GM23338 (cell line): Measurements from ENCODE around the gene TMC3. TPM values are rescaled to one million over a fixed set of nuclear protein-coding genes. Genes with fewer than 3 reads are reported as not detected.

Experiments used
- ATAC-seq: fragments of 200-7000 bp; cut with Tn5 transposase; 3 replicates; pipeline ENCODE4 v1.9.1; 2020
- DNase-seq: peaks from one replicate; pipeline ENCODE4 v3.0.0-alpha.2; 2015; ENCODE audit warnings: low spot score
- H2AFZ ChIP-seq: fragments of 200-600 bp; sonication (generic); 2 replicates; pipeline ENCODE4 v1.8.0; 2016; ENCODE audit warnings: antibody characterized with exemption, mild to moderate bottlenecking, moderate library complexity
- H3F3A ChIP-seq: fragments of 200-600 bp; sonication (generic); replicated peaks from 2 replicates; pipeline ENCODE4 v1.8.0; 2017; ENCODE audit warnings: antibody characterized with exemption, mixed run types, low read depth
- H3K27ac ChIP-seq: fragments of 200-600 bp; sonication (generic); 2 replicates; pipeline ENCODE4 v1.6.1; 2016; ENCODE audit warnings: low read depth
- H3K27me3 ChIP-seq: fragments of 200-600 bp; sonication (generic); 2 replicates; pipeline ENCODE4 v1.8.0; 2016; ENCODE audit warnings: mild to moderate bottlenecking, mixed run types, moderate library complexity; ENCODE audit not compliant: insufficient read depth
- H3K36me3 ChIP-seq: fragments of 200-600 bp; sonication (generic); 2 replicates; pipeline ENCODE4 v1.8.0; 2016; ENCODE audit warnings: mild to moderate bottlenecking; ENCODE audit not compliant: insufficient read depth
- H3K4me1 ChIP-seq: fragments of 200-600 bp; sonication (generic); 2 replicates; pipeline ENCODE4 v1.8.0; 2016; ENCODE audit warnings: mild to moderate bottlenecking, moderate library complexity; ENCODE audit not compliant: insufficient read depth
- H3K4me2 ChIP-seq: fragments of 200-600 bp; sonication (generic); 2 replicates; pipeline ENCODE4 v1.7.1; 2017; ENCODE audit warnings: mixed run types
- H3K4me3 ChIP-seq: fragments of 200-600 bp; sonication (generic); 2 replicates; pipeline ENCODE4 v1.6.1; 2016; ENCODE audit warnings: mixed run types
- H3K79me2 ChIP-seq: fragments of 200-600 bp; sonication (generic); replicated peaks from 2 replicates; pipeline ENCODE4 v1.8.0; 2017; ENCODE audit warnings: mild to moderate bottlenecking; ENCODE audit not compliant: insufficient read depth
- H3K9me2 ChIP-seq: fragments of 200-600 bp; sonication (generic); 2 replicates; pipeline ENCODE4 v1.8.0; 2017; ENCODE audit not compliant: insufficient read depth
- H4K20me1 ChIP-seq: fragments of 200-600 bp; sonication (generic); replicated peaks from 2 replicates; pipeline ENCODE4 v1.8.0; 2017; ENCODE audit warnings: mild to moderate bottlenecking; ENCODE audit not compliant: insufficient read depth
- H3K27ac Mint-ChIP-seq: 2 replicates; pipeline ENCODE4 v1.8.0; 2020; ENCODE audit warnings: inconsistent platforms, mild to moderate bottlenecking, moderate library complexity, mixed read lengths
- H3K27me3 Mint-ChIP-seq: 3 replicates; pipeline ENCODE4 v1.8.0; 2022; ENCODE audit warnings: low read depth, mild to moderate bottlenecking, moderate library complexity, mixed read lengths, inconsistent platforms; ENCODE audit not compliant: insufficient read depth, poor library complexity
- H3K36me3 Mint-ChIP-seq: 3 replicates; pipeline ENCODE4 v1.8.0; 2021; ENCODE audit warnings: low read depth, mild to moderate bottlenecking, inconsistent platforms, moderate library complexity, mixed read lengths
- H3K4me1 Mint-ChIP-seq: 3 replicates; pipeline ENCODE4 v1.8.0; 2020; ENCODE audit warnings: mild to moderate bottlenecking, inconsistent platforms, mixed read lengths
- H3K4me3 Mint-ChIP-seq: 3 replicates; pipeline ENCODE4 v1.8.0; 2021; ENCODE audit warnings: moderate library complexity, mild to moderate bottlenecking, inconsistent platforms, mixed read lengths
- H3K9me3 Mint-ChIP-seq: 3 replicates; pipeline ENCODE4 v1.8.0; 2020; ENCODE audit warnings: moderate library complexity, mild to moderate bottlenecking, inconsistent platforms, mixed read lengths
- CREB1 ChIP-seq: fragments of 250-450 bp; sonication (Bioruptor Pico); IDR thresholded peaks from 2 replicates; pipeline ENCODE4 v1.5.0; 2020; ENCODE audit warnings: low read depth, mild to moderate bottlenecking, moderate library complexity
- CTCF ChIP-seq, 2 experiments: fragments of 200-600 bp in 1 of 2; sonication (generic) in 1 of 2; conservative IDR thresholded peaks; 2 replicates each; pipeline versions ENCODE4 v1.5.1 to v1.6.1; 2016 to 2017; ENCODE audit warnings: antibody characterized with exemption in 2 of 2, low read depth in 2 of 2, mild to moderate bottlenecking in 2 of 2, moderate library complexity in 1 of 2
- EZH2 ChIP-seq: fragments of 200-600 bp; sonication (generic); IDR thresholded peaks from one replicate; pipeline ENCODE4 v1.8.0; 2017; ENCODE audit warnings: antibody characterized with exemption, mild to moderate bottlenecking, low read depth; ENCODE audit not compliant: unreplicated experiment
- EZH2phosphoT487 ChIP-seq: fragments of 200-600 bp; sonication (generic); IDR thresholded peaks from one replicate; pipeline ENCODE4 v1.8.1; 2018; ENCODE audit warnings: antibody characterized with exemption; ENCODE audit not compliant: unreplicated experiment
- JUNB ChIP-seq: IDR thresholded peaks from one replicate; pipeline ENCODE4 v1.6.1; 2016; ENCODE audit warnings: antibody characterized with exemption; ENCODE audit not compliant: unreplicated experiment
- NANOG ChIP-seq: IDR thresholded peaks from 2 replicates; pipeline ENCODE4 v1.6.1; 2016; ENCODE audit warnings: antibody characterized with exemption, borderline replicate concordance
- POLR2AphosphoS5 ChIP-seq: IDR thresholded peaks from 2 replicates; pipeline ENCODE4 v1.6.1; 2016; ENCODE audit warnings: antibody characterized with exemption, low read depth
- REST ChIP-seq: IDR thresholded peaks from one replicate; pipeline ENCODE4 v1.6.1; 2018; ENCODE audit warnings: antibody characterized with exemption; ENCODE audit not compliant: unreplicated experiment
- STAT1 ChIP-seq: IDR thresholded peaks from one replicate; pipeline ENCODE4 v1.6.1; 2016; ENCODE audit warnings: antibody characterized with exemption; ENCODE audit not compliant: unreplicated experiment
- ZNF114 ChIP-seq: fragments of 250-450 bp; sonication (Bioruptor Pico); IDR thresholded peaks from 2 replicates; pipeline ENCODE4 v1.5.0; 2020; ENCODE audit warnings: mild to moderate bottlenecking, moderate library complexity
- ZNF331 ChIP-seq: fragments of 250-450 bp; sonication (Bioruptor Pico); IDR thresholded peaks from 2 replicates; pipeline ENCODE4 v1.5.0; 2020; ENCODE audit warnings: low read depth, mild to moderate bottlenecking, moderate library complexity
- ZNF462 ChIP-seq: fragments of 250-450 bp; sonication (Bioruptor Pico); IDR thresholded peaks from 2 replicates; pipeline ENCODE4 v1.5.0; 2020; ENCODE audit warnings: mild to moderate bottlenecking, moderate library complexity
- polyA plus RNA-seq: library from polyadenylated mRNA; unstranded; fragments of >200 nt; fragmentation: Nextera tagmentation; extraction: Ambion mirVana; gene quantifications from 2 replicates; pipeline ENCODE4 v1.2.1, GENCODE V29; 2016
- total RNA-seq: library from RNA; depleted of rRNA; stranded (reverse); fragments of >200 nt; shearing (Covaris generic); gene quantifications from 2 replicates; pipeline ENCODE4 v1.2.3, GENCODE V29; 2014
- TF ChIP-seq, protein P1 (sequence below): IDR thresholded peaks from 2 replicates; pipeline ENCODE4 v1.6.1; 2016; ENCODE audit warnings: antibody characterized with exemption

TMC3 gene
- total and polyA plus RNA-seq, 2 experiments from 2014 or later, result 0.10 TPM; not detected in 1

DNA sequence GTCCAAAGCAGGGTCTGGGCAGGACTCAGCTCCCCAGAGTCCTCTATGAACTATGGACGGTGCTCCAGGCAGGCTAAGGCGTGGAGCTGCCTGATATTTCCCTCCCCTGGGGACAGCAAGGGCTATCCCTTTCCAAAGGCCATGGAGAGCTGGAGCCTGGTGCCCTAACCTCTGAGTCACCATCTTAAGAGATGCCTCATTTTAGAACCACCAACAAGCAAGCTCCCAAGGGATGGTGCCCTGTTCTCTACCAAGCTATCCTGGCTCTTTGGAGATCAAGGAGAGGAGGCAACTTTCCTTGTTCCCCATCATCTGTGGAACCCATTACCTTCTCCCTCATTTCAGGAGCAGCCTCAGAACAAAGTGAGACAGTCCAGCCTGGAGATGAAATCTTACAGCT lies 65.8 kb downstream of the TMC3 start:
- Mint-ChIP-seq H3K27ac (no peak overlapping the region), H3K4me3 (no peak overlapping the region), H3K9me3 (no peaks in the 10 kb centered on the region), H3K27me3 (peaks cover 8% of the 10 kb centered on the region), H3K4me1 (peaks cover 16% of the 10 kb centered on the region), H3K36me3 (peaks cover 13% of the 10 kb centered on the region)
- Histone ChIP-seq H3F3A (no peaks in the 10 kb centered on the region), H3K27ac (no peak overlapping the region), H3K4me2 (no peak overlapping the region), H3K36me3 (no peaks in the 10 kb centered on the region), H3K4me1 (peaks cover 10% of the 10 kb centered on the region; the same call in 1 of the 2 replicates), H3K9me2 (peaks cover 4% of the 10 kb centered on the region; the same call in 1 of the 2 replicates), H4K20me1 (no peaks in the 10 kb centered on the region; the same call in 1 of the 2 replicates), H3K4me3 (no peak overlapping the region), H3K27me3 (no peaks in the 10 kb centered on the region), H2AFZ (no peak overlapping the region), H3K79me2 (no peaks in the 10 kb centered on the region)
- TF ChIP-seq POLR2AphosphoS5 (no peak), ZNF462 (CRISPR knock-in tag) (no peak), STAT1 (no peak), CREB1 (no peak), JUNB (no peak), NANOG (no peak), ZNF331 (CRISPR knock-in tag) (no peak), REST (no peak), CTCF (conservative IDR thresholded peaks at IDR 0.05; ENCODE audit: low read depth in 2 of 2) (no peak), ZNF114 (CRISPR knock-in tag) (no peak), EZH2phosphoT487 (no peak), EZH2 (no peak)
- TF ChIP-seq, protein P1, sequence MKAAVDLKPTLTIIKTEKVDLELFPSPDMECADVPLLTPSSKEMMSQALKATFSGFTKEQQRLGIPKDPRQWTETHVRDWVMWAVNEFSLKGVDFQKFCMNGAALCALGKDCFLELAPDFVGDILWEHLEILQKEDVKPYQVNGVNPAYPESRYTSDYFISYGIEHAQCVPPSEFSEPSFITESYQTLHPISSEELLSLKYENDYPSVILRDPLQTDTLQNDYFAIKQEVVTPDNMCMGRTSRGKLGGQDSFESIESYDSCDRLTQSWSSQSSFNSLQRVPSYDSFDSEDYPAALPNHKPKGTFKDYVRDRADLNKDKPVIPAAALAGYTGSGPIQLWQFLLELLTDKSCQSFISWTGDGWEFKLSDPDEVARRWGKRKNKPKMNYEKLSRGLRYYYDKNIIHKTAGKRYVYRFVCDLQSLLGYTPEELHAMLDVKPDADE, result no peak
- DNase-seq (no peak), ATAC-seq (no peak)
